ENCODE results near the gene ARHGEF17. TPM values are rescaled to one million over a fixed set of nuclear protein-coding genes. Genes with fewer than 3 reads are reported as not detected.

ARHGEF17 gene
- total RNA-seq, 2 experiments from 2014 or later, result 0.05 TPM

GRCh38 chr11:73381589-73381988, 73.5 kb downstream of the ARHGEF17 start:
- no peak for DNase-seq
- Mint-ChIP-seq H3K27ac (no peak overlapping the region), H3K4me3 (no peak overlapping the region), H3K9me3 (no peaks in the 10 kb centered on the region), H3K27me3 (no peaks in the 10 kb centered on the region), H3K36me3 (ENCODE audit: low read depth) (peaks cover 18% of the 10 kb centered on the region), H3K4me1 (peaks cover 81% of the 10 kb centered on the region)
- ChIA-PET CTCF (interaction anchor here (1.9 to 2.2 kb wide), 2 partner anchors 12 to 30 kb away, joined by 8 to 12 read pairs; no protein-coding TSS in a partner anchor), POLR2A (interaction anchor here (2.4 kb wide), 1 partner anchor 16 kb away, joined by 8 read pairs; no protein-coding TSS in a partner anchor)

GRCh38 chr11:73382183-73382582, 74.1 kb downstream of the ARHGEF17 start:
- Mint-ChIP-seq H3K27me3 (no peaks in the 10 kb centered on the region), H3K36me3 (ENCODE audit: low read depth) (peaks cover 14% of the 10 kb centered on the region), H3K4me3 (no peak overlapping the region), H3K9me3 (no peaks in the 10 kb centered on the region), H3K4me1 (peaks cover 83% of the 10 kb centered on the region), H3K27ac (peak overlapping the region; percentile 54)
- CTCF ChIA-PET, result interaction anchor here (1.9 to 2.2 kb wide), 2 partner anchors 11 to 31 kb away, joined by 8 to 12 read pairs; no protein-coding TSS in a partner anchor
- POLR2A ChIA-PET, result interaction anchor here (1.2 to 2.4 kb wide), 2 partner anchors 17 to 22 kb away, joined by 3 to 8 read pairs; no protein-coding TSS in a partner anchor
- DNase-seq, result no peak

- POLR2A ChIA-PET, result interaction anchor here (1.0 to 2.4 kb wide), 4 partner anchors 17 to 1159 kb away, joined by 3 to 8 read pairs (median 4); no protein-coding TSS in a partner anchor
- peaks cover 81% of the 10 kb centered on the region for H3K4me1 Mint-ChIP-seq
- H3K4me3 Mint-ChIP-seq, result no peak overlapping the region
- no peak for DNase-seq
- H3K36me3 Mint-ChIP-seq (ENCODE audit: low read depth), result peaks cover 13% of the 10 kb centered on the region
- CTCF ChIA-PET, result interaction anchor here (0.7 to 2.2 kb wide), 3 partner anchors 10 to 32 kb away, joined by 3 to 12 read pairs (median 8); no protein-coding TSS in a partner anchor
- no peak overlapping the region for H3K27ac Mint-ChIP-seq
- H3K9me3 Mint-ChIP-seq, result no peaks in the 10 kb centered on the region
- H3K27me3 Mint-ChIP-seq, result no peaks in the 10 kb centered on the region
These were observed 74.7 kb downstream of the ARHGEF17 start for GRCh38 chr11:73382747-73383146.

- Mint-ChIP-seq H3K36me3 (ENCODE audit: low read depth) (peaks cover 16% of the 10 kb centered on the region), H3K27ac (peak overlapping the region; percentile 81), H3K9me3 (no peaks in the 10 kb centered on the region), H3K27me3 (no peaks in the 10 kb centered on the region), H3K4me3 (no peak overlapping the region), H3K4me1 (peaks cover 79% of the 10 kb centered on the region)
- POLR2A ChIA-PET, result interaction anchor here (0.8 to 2.4 kb wide), 6 partner anchors 8 to 1160 kb away, joined by 3 to 8 read pairs (median 3); no protein-coding TSS in a partner anchor
- no peak for DNase-seq
- CTCF ChIA-PET, result interaction anchor here (0.7 to 2.2 kb wide), 4 partner anchors 10 to 277 kb away, joined by 3 to 12 read pairs (median 6); no protein-coding TSS in a partner anchor
These were observed 75.4 kb downstream of the ARHGEF17 start for GRCh38 chr11:73383249-73384124.

- ChIA-PET CTCF (interaction anchor here (1.6 to 4.1 kb wide), 4 partner anchors 12 to 277 kb away, joined by 4 to 35 read pairs (median 6); no protein-coding TSS in a partner anchor), POLR2A (interaction anchor here (1.2 to 1.3 kb wide), 2 partner anchors 13 to 18 kb away, joined by 3 to 4 read pairs; no protein-coding TSS in a partner anchor)
- no peaks in the 10 kb centered on the region for H3K9me3 Mint-ChIP-seq
- H3K36me3 Mint-ChIP-seq (ENCODE audit: low read depth), result peaks cover 16% of the 10 kb centered on the region
- H3K4me3 Mint-ChIP-seq, result no peak overlapping the region
- H3K4me1 Mint-ChIP-seq, result peaks cover 76% of the 10 kb centered on the region
- DNase-seq, result no peak
- H3K27ac Mint-ChIP-seq, result peak overlapping the region; percentile 81
- H3K27me3 Mint-ChIP-seq, result no peaks in the 10 kb centered on the region
These were observed 76.0 kb downstream of the ARHGEF17 start for GRCh38 chr11:73384125-73384441.

GRCh38 chr11:73384531-73384871, 76.4 kb downstream of the ARHGEF17 start:
- Mint-ChIP-seq H3K27me3 (no peaks in the 10 kb centered on the region), H3K4me3 (peak overlapping the region; percentile 11), H3K27ac (peak overlapping the region; percentile 81), H3K4me1 (peaks cover 73% of the 10 kb centered on the region), H3K9me3 (no peaks in the 10 kb centered on the region), H3K36me3 (ENCODE audit: low read depth) (peaks cover 16% of the 10 kb centered on the region)
- POLR2A ChIA-PET, result interaction anchor here (1.0 to 1.4 kb wide), 7 partner anchors 8 to 19 kb away, joined by 3 to 8 read pairs (median 4); partner anchors contain the start of gene RELT
- CTCF ChIA-PET, result interaction anchor here (1.1 to 4.1 kb wide), 6 partner anchors 9 to 276 kb away, joined by 4 to 35 read pairs (median 6); no protein-coding TSS in a partner anchor
- no peak for DNase-seq

GRCh38 chr11:73384872-73385689, 77.0 kb downstream of the ARHGEF17 start:
- H3K4me1 Mint-ChIP-seq, result peaks cover 72% of the 10 kb centered on the region
- peak; percentile 43 for DNase-seq
- H3K4me3 Mint-ChIP-seq, result peak overlapping the region; percentile 24
- peak overlapping the region; percentile 81 for H3K27ac Mint-ChIP-seq
- POLR2A ChIA-PET, result interaction anchor here (1.0 to 1.4 kb wide), 7 partner anchors 9 to 29 kb away, joined by 3 to 8 read pairs (median 4); partner anchors contain the start of gene RELT
- no peaks in the 10 kb centered on the region for H3K9me3 Mint-ChIP-seq
- H3K27me3 Mint-ChIP-seq, result no peaks in the 10 kb centered on the region
- CTCF ChIA-PET, result interaction anchor here (1.1 to 4.1 kb wide), 6 partner anchors 8 to 276 kb away, joined by 4 to 35 read pairs (median 6); no protein-coding TSS in a partner anchor
- peaks cover 15% of the 10 kb centered on the region for H3K36me3 Mint-ChIP-seq (ENCODE audit: low read depth)

GRCh38 chr11:73386016-73386415, 77.9 kb downstream of the ARHGEF17 start:
- Mint-ChIP-seq H3K27ac (peak overlapping the region; percentile 81), H3K36me3 (ENCODE audit: low read depth) (peaks cover 16% of the 10 kb centered on the region), H3K9me3 (no peaks in the 10 kb centered on the region), H3K27me3 (no peaks in the 10 kb centered on the region), H3K4me3 (no peak overlapping the region), H3K4me1 (peaks cover 66% of the 10 kb centered on the region)
- ChIA-PET POLR2A (interaction anchor here (1.3 to 1.4 kb wide), 3 partner anchors 14 to 29 kb away, joined by 3 to 6 read pairs (median 4); no protein-coding TSS in a partner anchor), CTCF (interaction anchor here (4.1 kb wide), 1 partner anchor 34 kb away, joined by 35 read pairs; no protein-coding TSS in a partner anchor)
- DNase-seq, result no peak

GRCh38 chr11:73386546-73386945, 78.5 kb downstream of the ARHGEF17 start:
- Mint-ChIP-seq H3K4me3 (no peak overlapping the region), H3K4me1 (peaks cover 64% of the 10 kb centered on the region), H3K27ac (peak overlapping the region; percentile 81), H3K9me3 (no peaks in the 10 kb centered on the region), H3K27me3 (no peaks in the 10 kb centered on the region), H3K36me3 (ENCODE audit: low read depth) (peaks cover 22% of the 10 kb centered on the region)
- DNase-seq, result no peak
- ChIA-PET POLR2A (no interaction called here), CTCF (interaction anchor here (4.1 kb wide), 1 partner anchor 35 kb away, joined by 35 read pairs; no protein-coding TSS in a partner anchor)

GRCh38 chr11:73387594-73388264, 79.7 kb downstream of the ARHGEF17 start:
- Mint-ChIP-seq H3K4me3 (no peak overlapping the region), H3K27me3 (no peaks in the 10 kb centered on the region), H3K4me1 (peaks cover 57% of the 10 kb centered on the region), H3K36me3 (ENCODE audit: low read depth) (peaks cover 22% of the 10 kb centered on the region), H3K27ac (peak overlapping the region; percentile 73), H3K9me3 (no peaks in the 10 kb centered on the region)
- no peak for DNase-seq
- POLR2A ChIA-PET, result interaction anchor here (0.8 to 1.1 kb wide), 3 partner anchors 8 to 12 kb away, joined by 3 read pairs; no protein-coding TSS in a partner anchor
- CTCF ChIA-PET, result interaction anchor here (4.1 kb wide), 1 partner anchor 36 kb away, joined by 35 read pairs; no protein-coding TSS in a partner anchor

- DNase-seq, result no peak
- CTCF ChIA-PET, result interaction anchor here (2.5 to 4.1 kb wide), 2 partner anchors 37 kb away, joined by 14 to 35 read pairs; no protein-coding TSS in a partner anchor
- Mint-ChIP-seq H3K4me1 (peaks cover 55% of the 10 kb centered on the region), H3K9me3 (no peaks in the 10 kb centered on the region), H3K27me3 (no peaks in the 10 kb centered on the region), H3K27ac (peak overlapping the region; percentile 49), H3K4me3 (no peak overlapping the region), H3K36me3 (ENCODE audit: low read depth) (peaks cover 22% of the 10 kb centered on the region)
- POLR2A ChIA-PET, result interaction anchor here (1.1 kb wide), 1 partner anchor 9 kb away, joined by 3 read pairs; no protein-coding TSS in a partner anchor
These were observed 80.4 kb downstream of the ARHGEF17 start for GRCh38 chr11:73388265-73389133.

Measured in activated CD4-positive, alpha-beta memory T cell treated with anti-CD3 and anti-CD28 coated beads, Interleukin-2, amount 10 ng/mL, durations not matched to agents 7 days and 5 days (primary cell).